ENCODE data around the gene PVR. TPM values are rescaled to one million over a fixed set of nuclear protein-coding genes. Genes with fewer than 3 reads are reported as not detected.

The PVR gene
- total RNA-seq, 1 donor from 2014 or later = 28.5 TPM

DNA sequence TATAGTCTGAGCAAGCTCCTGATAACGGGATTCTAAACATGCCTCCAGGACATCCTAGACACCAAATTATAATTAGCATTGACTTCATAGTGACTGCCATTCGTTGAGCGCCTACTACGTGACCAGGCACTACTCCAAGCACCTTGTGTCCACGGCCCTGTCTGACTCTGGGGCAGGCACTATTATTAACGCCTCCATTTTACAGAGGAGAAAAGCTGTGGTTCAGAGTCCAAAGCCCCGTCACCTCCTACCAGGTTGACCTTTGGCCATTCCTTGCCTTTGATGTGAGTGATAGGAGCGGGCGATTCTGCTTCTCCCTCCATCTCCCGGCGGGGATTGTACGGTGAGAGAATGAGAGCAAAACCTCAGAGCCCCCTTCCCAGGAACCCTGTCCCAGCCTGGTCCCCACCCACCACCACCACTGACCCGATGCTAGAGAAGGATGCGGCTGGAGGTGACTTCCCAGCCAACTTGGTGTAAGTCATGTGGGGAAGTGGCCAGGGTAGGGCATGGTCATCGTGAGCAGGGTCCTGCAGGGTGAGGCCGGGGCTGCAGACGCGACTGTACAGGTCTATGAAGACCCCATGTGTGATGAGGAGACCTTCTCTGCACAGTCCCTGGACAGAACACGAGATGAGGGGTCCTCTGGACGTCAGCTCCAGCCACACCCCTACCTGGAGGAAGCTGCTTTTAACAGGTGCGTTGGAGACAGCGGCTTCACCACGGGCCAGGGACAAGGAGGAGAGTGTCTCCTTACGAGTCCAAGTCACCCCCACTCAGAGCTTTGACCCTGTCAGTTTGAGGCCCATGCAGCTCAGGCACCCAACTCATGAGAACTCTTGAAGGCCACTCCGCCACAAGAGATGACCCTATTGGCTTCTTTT lies 30.2 kb upstream of the PVR start, which contains the start of gene IGSF23:
Gene IGSF23, plus strand, starts transcription at position 269 of the 884 bp plus-strand sequence. Its CDS starts 83 bp downstream, at position 352.
- no peak within 1 kb of the TSS for H3K27ac Mint-ChIP-seq
- H3K9me3 Mint-ChIP-seq = no peaks in the 10 kb centered on the region
- no peaks in the 10 kb centered on the region for H3K4me1 Mint-ChIP-seq
- H3K27me3 Mint-ChIP-seq (ENCODE audit: low read depth) = no peaks in the 10 kb centered on the region
- no peak for DNase-seq (ENCODE audit: low spot score in 2 of 2, unreplicated experiment in 2 of 2)
- H3K36me3 Mint-ChIP-seq = no peaks in the 10 kb centered on the region
- H3K4me3 Mint-ChIP-seq = no peak within 1 kb of the TSS
- no peak for TF ChIP-seq CTCF (IDR thresholded peaks at IDR 0.05; ENCODE audit: unreplicated experiment)

DNA sequence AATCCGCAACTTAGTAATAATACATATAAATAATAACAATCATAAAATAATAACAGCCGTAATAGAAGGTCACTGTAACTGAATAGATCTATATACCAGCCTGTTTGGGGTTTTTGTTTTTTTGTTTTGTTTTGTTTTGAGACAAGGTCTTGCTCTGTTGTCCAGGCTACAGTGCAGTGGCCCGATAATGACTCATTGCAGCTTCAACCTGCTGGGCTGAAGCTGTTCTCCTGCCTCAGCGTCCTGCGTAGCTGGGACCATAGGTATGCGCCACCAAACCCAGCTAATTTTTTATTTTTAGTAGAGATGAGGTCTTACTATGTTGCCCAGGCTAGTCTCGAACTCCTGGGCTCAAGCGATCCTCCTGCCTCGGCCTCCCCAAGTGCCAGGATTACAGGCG lies 29.4 kb upstream of the PVR start:
- H3K4me1 Mint-ChIP-seq = no peaks in the 10 kb centered on the region
- no peaks in the 10 kb centered on the region for H3K27me3 Mint-ChIP-seq (ENCODE audit: low read depth)
- no peaks in the 10 kb centered on the region for H3K9me3 Mint-ChIP-seq
- no peak overlapping the region for H3K27ac Mint-ChIP-seq
- no peaks in the 10 kb centered on the region for H3K36me3 Mint-ChIP-seq
- no peak for DNase-seq (ENCODE audit: low spot score in 2 of 2, unreplicated experiment in 2 of 2)
- no peak overlapping the region for H3K4me3 Mint-ChIP-seq
- no peak for TF ChIP-seq CTCF (IDR thresholded peaks at IDR 0.05; ENCODE audit: unreplicated experiment)

- Mint-ChIP-seq H3K27ac (no peak overlapping the region), H3K9me3 (no peaks in the 10 kb centered on the region), H3K4me1 (no peaks in the 10 kb centered on the region), H3K4me3 (no peak overlapping the region), H3K27me3 (ENCODE audit: low read depth) (no peaks in the 10 kb centered on the region), H3K36me3 (no peaks in the 10 kb centered on the region)
- TF ChIP-seq CTCF (IDR thresholded peaks at IDR 0.05; ENCODE audit: unreplicated experiment) = no peak
- DNase-seq (ENCODE audit: low spot score in 2 of 2, unreplicated experiment in 2 of 2) = no peak
Measured at GRCh38 chr19:44615863-44616247, 27.9 kb upstream of the PVR start.

DNA sequence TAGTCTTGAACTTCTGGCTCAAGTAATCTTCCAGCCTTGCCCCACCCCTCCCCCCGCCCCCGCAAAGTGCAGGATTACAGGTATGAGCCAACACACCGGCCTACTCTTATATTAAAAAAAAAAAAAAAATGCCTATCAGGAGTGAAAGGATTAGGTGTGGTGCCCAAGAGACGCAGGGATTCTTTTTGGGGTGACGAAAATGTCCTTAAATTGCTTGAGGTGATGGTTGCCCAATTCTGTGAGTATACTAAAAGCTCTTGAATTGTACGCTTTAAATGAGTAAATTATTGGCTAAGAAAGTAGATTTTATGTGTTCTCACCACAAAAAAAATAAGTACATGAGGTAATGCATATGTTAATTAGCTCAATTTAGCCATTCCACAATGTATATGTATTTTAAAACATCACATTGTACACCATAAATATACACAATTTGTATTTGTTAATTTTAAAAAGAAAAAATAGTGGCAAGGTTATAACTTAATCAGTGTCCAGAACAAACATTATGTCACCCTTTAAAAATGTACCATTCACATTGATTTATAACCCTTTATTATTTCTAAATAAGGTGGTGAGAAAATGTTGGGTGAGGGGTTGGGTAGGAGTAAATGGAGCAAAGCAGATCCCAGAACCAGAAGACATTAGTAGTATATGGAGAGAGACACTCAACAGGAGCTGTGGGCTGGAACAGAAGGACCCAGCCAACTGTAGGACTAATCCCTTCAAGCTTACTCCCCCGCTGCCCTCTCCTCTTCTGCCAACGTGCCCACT lies 26.4 kb upstream of the PVR start:
- DNase-seq (ENCODE audit: low spot score in 2 of 2, unreplicated experiment in 2 of 2) = no peak
- Mint-ChIP-seq H3K4me3 (no peak overlapping the region), H3K27ac (no peak overlapping the region), H3K4me1 (no peaks in the 10 kb centered on the region), H3K36me3 (no peaks in the 10 kb centered on the region), H3K9me3 (no peaks in the 10 kb centered on the region), H3K27me3 (ENCODE audit: low read depth) (no peaks in the 10 kb centered on the region)
- TF ChIP-seq CTCF (IDR thresholded peaks at IDR 0.05; ENCODE audit: unreplicated experiment) = no peak

DNA sequence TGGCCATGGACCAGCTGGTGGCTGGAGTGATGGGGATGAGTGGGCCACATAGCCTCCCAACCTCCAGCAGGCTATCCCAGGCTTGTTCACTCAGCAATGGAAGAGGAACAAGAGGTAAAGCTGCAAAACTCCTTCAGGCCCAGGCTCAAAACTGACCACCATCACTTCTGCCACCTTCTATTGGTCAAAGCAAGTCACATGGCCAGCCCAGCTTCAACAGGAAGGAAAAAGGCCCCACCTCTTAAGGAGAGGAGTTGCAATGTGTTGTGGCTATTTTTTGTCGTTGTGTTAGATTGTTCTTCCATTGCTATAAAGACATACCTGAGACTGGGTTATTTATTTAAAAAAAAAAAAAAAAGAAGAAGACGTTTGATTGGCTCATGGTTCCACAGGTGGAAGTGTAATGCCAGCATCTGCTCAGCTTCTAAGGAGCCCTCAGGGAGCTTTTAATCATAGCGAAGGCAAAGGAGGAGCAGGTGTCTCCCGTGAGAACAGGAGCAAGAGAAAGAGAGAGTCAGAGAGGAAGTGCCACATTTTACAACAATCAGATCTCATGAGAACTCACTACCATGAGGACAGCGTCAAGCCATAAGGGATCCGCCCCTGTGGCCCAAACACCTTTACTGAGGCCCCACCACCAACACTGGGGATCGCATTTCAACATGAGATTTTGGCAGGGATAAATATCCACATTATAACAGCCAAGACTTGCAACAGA lies 24.9 kb upstream of the PVR start:
- TF ChIP-seq CTCF (IDR thresholded peaks at IDR 0.05; ENCODE audit: unreplicated experiment) = no peak
- H3K9me3 Mint-ChIP-seq = no peaks in the 10 kb centered on the region
- no peaks in the 10 kb centered on the region for H3K36me3 Mint-ChIP-seq
- no peaks in the 10 kb centered on the region for H3K4me1 Mint-ChIP-seq
- no peak overlapping the region for H3K4me3 Mint-ChIP-seq
- DNase-seq (ENCODE audit: low spot score in 2 of 2, unreplicated experiment in 2 of 2) = no peak
- H3K27me3 Mint-ChIP-seq (ENCODE audit: low read depth) = no peaks in the 10 kb centered on the region
- H3K27ac Mint-ChIP-seq = no peak overlapping the region
